Liver (tissue), 9 donors: ENCODE measurements around the gene DUSP14. TPM values are rescaled to one million over a fixed set of nuclear protein-coding genes. Genes with fewer than 3 reads are reported as not detected.

Experiments
- DNase-seq: peaks from one replicate; pipeline ENCODE4 v3.0.0-alpha.2; 2017; ENCODE audit warnings: low spot score
- H3K27ac ChIP-seq, 2 donors: one replicate each; pipeline ENCODE4 v1.7.0; 2013; ENCODE audit warnings: inconsistent platforms in 2 of 2, low read length in 2 of 2, control low read depth in 1 of 2, low read depth in 1 of 2, mild to moderate bottlenecking in 1 of 2
- H3K27me3 ChIP-seq, 4 donors: one replicate each; pipeline versions ENCODE4 v1.6.1 to v1.7.0; 2013; ENCODE audit warnings: low read length in 3 of 4, inconsistent platforms in 1 of 4, mild to moderate bottlenecking in 1 of 4, moderate library complexity in 1 of 4; ENCODE audit not compliant: control insufficient read depth in 4 of 4, insufficient read depth in 4 of 4
- H3K36me3 ChIP-seq, 4 donors: one replicate each; pipeline versions ENCODE4 v1.6.1 to v1.7.0; 2013; ENCODE audit warnings: low read length in 3 of 4, mild to moderate bottlenecking in 3 of 4, low read depth in 1 of 4, moderate library complexity in 1 of 4; ENCODE audit not compliant: control insufficient read depth in 4 of 4, insufficient read depth in 3 of 4
- H3K4me1 ChIP-seq, 4 donors: one replicate each; pipeline versions ENCODE4 v1.6.1 to v1.7.0; 2013; ENCODE audit warnings: low read length in 3 of 4, mild to moderate bottlenecking in 3 of 4, moderate library complexity in 1 of 4; ENCODE audit not compliant: control insufficient read depth in 4 of 4, insufficient read depth in 4 of 4
- H3K4me3 ChIP-seq, 3 donors: one replicate each; pipeline versions ENCODE4 v1.6.1 to v1.7.0; 2013; ENCODE audit warnings: low read length in 3 of 3, control low read depth in 1 of 3, low read depth in 1 of 3, mild to moderate bottlenecking in 1 of 3
- H3K9ac ChIP-seq, 2 donors: one replicate each; pipeline ENCODE4 v1.7.0; 2013; ENCODE audit warnings: low read length in 2 of 2, mild to moderate bottlenecking in 2 of 2, moderate library complexity in 2 of 2, control low read depth in 1 of 2, low read depth in 1 of 2
- H3K9me3 ChIP-seq, 4 donors: one replicate each; pipeline versions ENCODE4 v1.6.1 to v1.7.0; 2013; ENCODE audit warnings: low read length in 3 of 4; ENCODE audit not compliant: control insufficient read depth in 4 of 4
- FOXA1 ChIP-seq: IDR thresholded peaks from 2 replicates; pipeline ENCODE4 v1.6.1; 2016; ENCODE audit warnings: antibody characterized with exemption
- FOXA2 ChIP-seq: IDR thresholded peaks from 2 replicates; pipeline ENCODE4 v1.6.1; 2016; ENCODE audit warnings: antibody characterized with exemption
- HNF4A ChIP-seq, 2 donors: conservative IDR thresholded peaks; 2 replicates each; pipeline ENCODE4 v1.6.1; 2016; ENCODE audit warnings: antibody characterized with exemption in 2 of 2, mild to moderate bottlenecking in 2 of 2
- MAX ChIP-seq: IDR thresholded peaks from 2 replicates; pipeline ENCODE4 v1.6.1; 2016; ENCODE audit warnings: antibody characterized with exemption
- REST ChIP-seq: IDR thresholded peaks from 2 replicates; pipeline ENCODE4 v1.6.1; 2016; ENCODE audit warnings: antibody characterized with exemption, mild to moderate bottlenecking
- RXRA ChIP-seq, 2 donors: IDR thresholded peaks; 2 replicates each; pipeline ENCODE4 v1.6.1; 2017 to 2018; ENCODE audit warnings: antibody characterized with exemption in 2 of 2, mild to moderate bottlenecking in 1 of 2
- TAF1 ChIP-seq: conservative IDR thresholded peaks from 2 replicates; pipeline ENCODE4 v1.6.1; 2016; ENCODE audit warnings: antibody characterized with exemption, mild to moderate bottlenecking
- YY1 ChIP-seq: IDR thresholded peaks from 2 replicates; pipeline ENCODE4 v1.6.1; 2016; ENCODE audit warnings: antibody characterized with exemption, mild to moderate bottlenecking
- ZBTB33 ChIP-seq: IDR thresholded peaks from 2 replicates; pipeline ENCODE4 v1.6.1; 2016; ENCODE audit warnings: antibody characterized with exemption
- whole genome bisulfite sequencing: extraction: QIAGEN DNeasy Blood & Tissue Kit; methylation state at CpG from one replicate; pipeline ENCODE4 v1.1.7; 2013; 5-methylcytosine and 5-hydroxymethylcytosine counted together
- polyA plus RNA-seq, 2 donors: library from polyadenylated mRNA; stranded (reverse) in 1 of 2; unstranded in 1 of 2; fragments of 200-250 nt in 1 of 2; fragments of >200 nt in 1 of 2; fragmentation: Nextera tagmentation in 1 of 2; extraction: Ambion mirVana in 1 of 2; gene quantifications; one replicate each; pipeline versions ENCODE4 v1.2.1 to v1.2.3, GENCODE V29; 2013 to 2015
- total RNA-seq, 2 donors: library from RNA; depleted of rRNA; stranded (reverse); fragments of >200 nt; gene quantifications; one replicate each; pipeline ENCODE4 v1.2.3, GENCODE V29; 2014
- donor health status: healthy.
- donor health status: healthy.
- donor health status: healthy.
- donor health status: healthy.
- donor health status: healthy.

Gene DUSP14
- total and polyA plus RNA-seq, 4 donors, result 6.3 to 15.7 (median 13.8) TPM

DNA sequence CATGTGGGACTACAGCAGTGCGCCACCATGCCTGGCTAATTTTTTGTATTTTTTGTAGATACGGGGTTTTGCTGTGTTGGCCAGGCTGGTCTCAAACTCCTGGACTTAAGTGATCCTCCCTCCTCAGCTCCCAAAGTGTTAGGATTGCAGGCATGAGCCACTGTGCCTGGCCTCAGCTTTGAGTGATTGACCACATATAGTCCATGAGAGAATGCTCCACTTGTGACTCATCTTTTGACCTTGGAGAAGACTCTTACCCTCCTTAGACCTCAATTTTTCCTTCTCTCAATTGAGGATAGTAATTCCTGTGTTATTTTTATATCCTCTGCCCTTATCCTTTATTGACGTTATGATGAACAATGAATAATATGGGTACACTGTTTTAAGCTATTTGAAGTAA is 30.9 kb upstream of the DUSP14 start:
- no peak for DNase-seq
- H3K36me3 ChIP-seq, result peaks cover 0 to 10% (median 0%) of the 10 kb centered on the region in 4 donors
- no peak overlapping the region for H3K9ac ChIP-seq
- no peak overlapping the region for H3K27ac ChIP-seq
- H3K4me3 ChIP-seq, result no peak overlapping the region
- no peaks in the 10 kb centered on the region for H3K27me3 ChIP-seq
- H3K4me1 ChIP-seq, result no peaks in the 10 kb centered on the region
- no peak for TF ChIP-seq RXRA (IDR thresholded peaks at IDR 0.05)
- no peak for TF ChIP-seq MAX
- TF ChIP-seq TAF1, result no peak
- TF ChIP-seq FOXA2, result no peak
- WGBS, result 96% methylated on average over 3 of the region's 3 CpGs
- H3K9me3 ChIP-seq, result no peaks in the 10 kb centered on the region

- no peak overlapping the region for H3K27ac ChIP-seq
- H3K9ac ChIP-seq, result no peak overlapping the region
- no peak for DNase-seq
- no peak for TF ChIP-seq RXRA (IDR thresholded peaks at IDR 0.05)
- no peak for TF ChIP-seq TAF1
- no peak for TF ChIP-seq FOXA1
- TF ChIP-seq MAX, result no peak
- TF ChIP-seq REST, result no peak
- TF ChIP-seq ZBTB33, result no peak
- TF ChIP-seq YY1, result no peak
- no peak for TF ChIP-seq FOXA2
- H3K27me3 ChIP-seq, result no peaks in the 10 kb centered on the region
- WGBS, result 86% methylated on average over 3 of the region's 3 CpGs
- H3K4me3 ChIP-seq, result no peak overlapping the region
- H3K4me1 ChIP-seq, result no peaks in the 10 kb centered on the region
- no peaks in the 10 kb centered on the region for H3K9me3 ChIP-seq
- peaks cover 3 to 23% (median 9%) of the 10 kb centered on the region in 4 donors for H3K36me3 ChIP-seq
These were observed 28.0 kb upstream of the DUSP14 start for GRCh38 chr17:37461668-37462067.

DNA sequence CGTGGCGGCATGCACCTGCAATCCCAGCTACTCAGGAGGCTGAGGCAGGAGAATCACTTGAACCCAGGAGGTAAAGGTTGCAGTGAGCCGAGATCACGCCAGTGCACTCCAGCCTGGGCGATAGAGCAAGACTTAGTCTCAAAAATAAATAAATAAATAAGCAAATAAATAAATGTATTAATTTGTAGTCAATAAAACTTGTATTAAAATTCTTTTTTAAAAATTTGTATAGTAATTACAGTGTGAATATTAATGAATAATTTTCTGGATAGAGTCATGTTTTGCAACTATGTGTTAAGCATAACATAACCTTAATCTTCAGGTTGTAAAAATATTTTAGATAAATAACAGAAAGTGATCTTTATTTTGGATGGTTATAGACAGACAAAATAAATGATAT is 27.2 kb upstream of the DUSP14 start:
- no peak for DNase-seq
- Histone ChIP-seq H3K4me1 (no peaks in the 10 kb centered on the region), H3K4me3 (no peak overlapping the region), H3K9ac (no peak overlapping the region), H3K36me3 (peaks cover 4 to 23% (median 10%) of the 10 kb centered on the region in 4 donors), H3K27me3 (no peaks in the 10 kb centered on the region), H3K9me3 (no peaks in the 10 kb centered on the region), H3K27ac (no peak overlapping the region)
- 95% methylated on average over 5 of the region's 5 CpGs for WGBS
- TF ChIP-seq REST (no peak), HNF4A (conservative IDR thresholded peaks at IDR 0.05) (no peak), FOXA1 (no peak)
